Activated T-cell treated with anti-CD3 and anti-CD28 coated beads for 24 hours (primary cell): ENCODE data around the gene APLNR.

Source experiments
- DNase-seq: peaks from one replicate; pipeline ENCODE4 v3.0.0-alpha.2; 2020; ENCODE audit warnings: low read depth

APLNR gene

GRCh38 chr11:57251491-57252104 lies 14.5 kb upstream of the APLNR start:
- no peak for DNase-seq

GRCh38 chr11:57251037-57251436 lies 14.0 kb upstream of the APLNR start:
- no peak for DNase-seq

- DNase-seq = peak; percentile 26
Observed at GRCh38 chr11:57249384-57250319, 12.6 kb upstream of the APLNR start.

GRCh38 chr11:57248780-57249383 lies 11.8 kb upstream of the APLNR start:
- DNase-seq = no peak

GRCh38 chr11:57244911-57245310 lies 7.9 kb upstream of the APLNR start:
- DNase-seq = no peak

GRCh38 chr11:57241353-57241972 lies 4.4 kb upstream of the APLNR start:
- no peak for DNase-seq

- no peak for DNase-seq
Observed at GRCh38 chr11:57240757-57241156, 3.7 kb upstream of the APLNR start.

- no peak for DNase-seq
Observed at GRCh38 chr11:57240007-57240406, 3.0 kb upstream of the APLNR start.

GRCh38 chr11:57239348-57239747 lies 2.3 kb upstream of the APLNR start:
- DNase-seq = no peak

- DNase-seq = no peak
Observed at GRCh38 chr11:57235761-57236703, 1.0 kb downstream of the APLNR start.

GRCh38 chr11:57233702-57234101 lies 3.3 kb downstream of the APLNR start:
- no peak for DNase-seq

- no peak for DNase-seq
Observed at GRCh38 chr11:57231539-57232253, 5.4 kb downstream of the APLNR start.

GRCh38 chr11:57230791-57231538 lies 6.1 kb downstream of the APLNR start:
- DNase-seq = no peak

GRCh38 chr11:57230316-57230715 lies 6.7 kb downstream of the APLNR start:
- no peak for DNase-seq

- DNase-seq = no peak
Observed at GRCh38 chr11:57228600-57228999, 8.4 kb downstream of the APLNR start.

GRCh38 chr11:57224537-57224936 lies 12.5 kb downstream of the APLNR start:
- DNase-seq = no peak

GRCh38 chr11:57224128-57224527 lies 12.9 kb downstream of the APLNR start:
- DNase-seq = no peak

GRCh38 chr11:57223601-57224000 lies 13.4 kb downstream of the APLNR start:
- no peak for DNase-seq

- no peak for DNase-seq
Observed at GRCh38 chr11:57222239-57222638, 14.8 kb downstream of the APLNR start.

GRCh38 chr11:57219021-57219627 lies 17.9 kb downstream of the APLNR start:
- DNase-seq = no peak
